GM18520 (cell line): ENCODE results near the gene DYNLT2.
"Not testable (repeated sequence)": the region's sequence is repeated elsewhere in the genome, so short reads cannot be mapped to it uniquely, and the experiment has no call there.

Experiments
- ATAC-seq: cut with Tn5 transposase; IDR thresholded peaks from one replicate; pipeline ENCODE4 v1.9.1; 2021; ENCODE audit not compliant: unreplicated experiment

The DYNLT2 gene

DNA sequence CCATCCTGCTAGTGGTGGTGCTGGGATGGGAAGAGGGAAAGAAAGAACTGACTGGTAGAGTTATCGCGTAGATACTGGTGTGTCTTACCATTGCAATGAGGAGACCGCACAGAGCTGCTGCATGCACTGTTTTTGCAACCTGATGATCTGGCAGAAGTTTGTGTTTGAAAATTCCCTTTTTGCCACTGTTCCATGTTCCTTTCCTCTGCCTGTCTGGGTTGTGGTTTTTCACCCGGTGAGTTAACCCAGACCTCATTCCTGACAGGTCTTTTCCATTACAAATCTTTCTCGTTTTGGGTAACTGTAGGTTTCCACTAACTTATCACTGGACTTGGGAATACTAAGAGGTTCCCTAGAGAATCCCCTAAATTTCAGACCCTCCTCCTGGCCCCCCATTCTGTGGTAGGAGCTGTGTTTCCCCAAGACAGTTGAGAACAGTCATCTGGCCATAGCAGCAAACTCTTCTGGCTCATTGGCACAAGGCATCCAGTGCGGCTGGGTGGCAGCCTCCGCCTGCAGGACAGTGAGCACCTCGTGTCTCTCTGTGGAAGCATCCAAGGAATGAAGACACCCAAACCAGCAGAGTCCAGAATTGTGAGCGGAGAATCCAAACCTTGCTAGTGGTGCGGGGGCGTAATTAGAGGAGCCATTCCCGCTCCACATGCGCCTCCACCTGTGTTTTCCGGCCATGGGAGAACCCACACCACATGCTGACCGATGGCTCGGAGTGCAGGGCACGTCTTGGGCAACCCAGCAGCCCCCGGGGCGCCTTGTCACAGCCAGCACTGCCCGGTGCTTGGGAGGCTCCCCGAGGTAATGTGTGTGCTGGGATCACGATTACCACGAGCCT is 32.8 kb upstream of the DYNLT2 start:
- ATAC-seq = no peak

DNA sequence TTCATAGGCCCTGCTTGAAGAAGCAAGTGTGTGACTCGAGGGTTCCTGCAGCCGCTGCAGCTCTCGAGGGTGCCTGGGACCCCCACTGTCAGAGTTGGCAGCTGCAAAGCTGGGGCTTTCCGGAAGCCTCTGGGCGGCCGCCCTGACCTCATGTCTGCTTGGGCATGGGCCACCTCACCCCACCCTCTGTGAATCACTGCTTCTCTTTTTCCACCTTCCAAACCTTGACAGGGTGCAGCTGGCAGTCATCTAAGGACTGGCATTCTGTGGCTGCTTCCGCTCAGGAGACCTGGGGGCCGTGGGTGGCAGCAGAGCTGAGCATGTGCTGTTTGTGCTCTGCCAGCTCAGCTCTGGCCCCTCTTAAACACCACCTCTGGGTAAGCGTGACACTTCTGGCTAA is 32.0 kb upstream of the DYNLT2 start:
- ATAC-seq = no peak

DNA sequence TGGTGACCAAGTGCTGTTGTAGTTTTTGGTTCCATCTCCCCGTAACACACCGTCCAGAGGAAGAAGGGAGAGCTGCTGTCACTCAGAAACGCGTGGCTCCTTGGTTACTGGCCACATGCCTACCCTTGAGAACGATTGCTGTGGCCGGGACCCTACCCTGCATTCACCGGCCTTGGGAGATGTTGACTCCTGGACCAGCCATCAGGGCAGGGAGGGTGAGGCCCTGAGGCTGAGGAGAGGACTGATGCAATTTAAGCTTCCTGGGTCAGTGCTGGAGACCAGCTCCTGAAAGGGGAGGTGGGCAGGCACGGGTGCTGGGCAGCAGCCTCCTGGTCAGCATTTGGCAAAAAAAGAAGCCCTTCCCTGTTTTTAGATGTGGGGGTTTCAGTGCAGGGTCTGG is 31.6 kb upstream of the DYNLT2 start:
- ATAC-seq = no peak

DNA sequence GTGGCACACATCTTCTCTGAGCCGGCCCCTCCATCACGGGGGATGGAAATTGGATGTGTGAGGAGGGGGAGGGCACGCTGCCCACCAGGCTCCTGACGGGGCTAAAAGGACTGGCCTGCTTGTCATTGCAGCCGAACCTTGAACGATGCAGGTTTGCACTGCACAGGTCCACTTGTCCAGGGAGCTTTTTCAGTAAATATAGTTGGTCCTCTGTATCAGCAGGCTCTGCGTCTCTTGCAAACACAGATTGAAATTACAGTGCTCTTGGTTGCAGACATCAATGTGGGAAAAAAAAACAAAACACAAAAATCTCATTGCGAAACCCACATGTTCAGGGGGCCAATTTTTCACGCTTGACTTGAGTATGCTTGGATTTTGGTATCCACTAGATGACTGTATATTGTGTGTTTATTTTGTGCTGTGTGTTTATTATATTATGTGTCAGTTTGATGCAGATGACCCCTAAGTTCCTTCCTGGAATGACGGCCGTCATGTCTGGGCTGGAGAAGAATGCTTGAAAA is 29.3 kb upstream of the DYNLT2 start:
- no peak for ATAC-seq

DNA sequence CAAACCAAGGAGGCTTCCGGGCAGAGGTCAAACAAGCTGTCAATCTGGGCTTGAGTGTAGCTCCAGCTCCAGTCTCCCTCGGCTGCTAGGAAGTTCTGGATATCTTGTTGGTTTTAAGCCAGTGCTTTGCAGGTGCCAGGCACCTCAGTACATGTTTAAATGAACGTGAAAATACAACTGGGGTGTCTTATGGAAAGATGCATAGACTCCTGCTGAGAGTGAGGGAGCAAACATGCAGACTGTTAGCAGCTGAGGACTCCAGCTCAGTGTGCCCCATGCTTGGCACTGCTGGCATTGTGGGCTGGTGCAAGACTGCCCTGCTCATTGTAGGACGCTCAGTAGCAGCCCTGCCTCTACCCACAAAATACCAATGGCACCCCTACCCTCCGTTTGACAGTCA is 28.5 kb upstream of the DYNLT2 start:
- ATAC-seq = no peak

DNA sequence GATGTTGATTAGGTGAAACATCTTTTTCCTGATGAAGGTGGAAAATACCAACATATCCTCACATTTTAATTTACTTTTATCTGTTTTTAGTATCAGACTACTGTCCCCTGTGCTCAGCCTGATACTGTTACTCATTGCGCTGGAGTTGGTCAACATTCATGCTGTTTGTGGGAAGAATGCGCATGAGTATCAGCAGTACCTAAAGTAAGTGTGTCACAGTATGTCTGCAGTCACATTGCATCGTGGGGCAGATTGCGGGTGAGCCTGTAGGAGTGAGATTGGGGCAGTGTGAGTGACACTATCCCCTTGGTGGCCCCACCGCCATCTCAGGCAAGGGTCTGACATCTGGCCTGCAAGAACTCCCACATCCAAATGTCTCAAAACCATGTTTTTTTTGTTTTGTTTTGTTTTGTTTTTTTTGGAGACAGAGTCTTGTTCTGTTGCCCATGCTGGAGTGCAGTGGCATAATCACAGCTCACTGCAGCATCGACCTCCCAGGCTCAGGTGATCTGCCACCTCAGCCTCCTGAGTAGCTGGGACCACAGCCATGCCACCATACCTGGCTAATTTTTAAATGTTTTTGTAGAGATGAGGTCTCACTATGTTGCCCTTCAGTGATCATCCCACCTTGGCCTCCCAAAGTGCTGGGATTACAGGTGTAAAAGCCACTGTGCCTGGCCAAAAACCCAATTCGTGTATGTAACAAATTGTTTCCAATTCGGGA is 27.9 kb upstream of the DYNLT2 start:
- no peak for ATAC-seq

DNA sequence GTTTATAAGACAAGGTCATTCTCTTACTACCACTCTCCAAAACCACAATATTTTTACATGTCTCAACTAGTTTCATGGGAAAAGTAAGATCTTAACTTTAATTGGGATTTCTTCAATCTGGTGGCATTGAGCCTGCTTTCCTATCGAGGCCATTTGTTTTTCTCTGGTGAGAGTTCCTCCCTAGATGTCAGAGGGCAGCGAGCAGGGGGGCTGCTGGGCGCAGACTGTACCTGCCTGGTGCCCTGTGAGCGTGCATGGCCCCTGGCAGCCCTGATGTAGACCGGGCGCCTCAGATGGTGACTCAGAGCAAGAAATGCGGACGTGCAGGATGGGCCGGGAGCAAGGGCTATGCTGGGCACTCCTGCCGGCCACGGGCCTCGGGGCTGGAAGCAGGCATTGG is 27.3 kb upstream of the DYNLT2 start:
- no peak for ATAC-seq

DNA sequence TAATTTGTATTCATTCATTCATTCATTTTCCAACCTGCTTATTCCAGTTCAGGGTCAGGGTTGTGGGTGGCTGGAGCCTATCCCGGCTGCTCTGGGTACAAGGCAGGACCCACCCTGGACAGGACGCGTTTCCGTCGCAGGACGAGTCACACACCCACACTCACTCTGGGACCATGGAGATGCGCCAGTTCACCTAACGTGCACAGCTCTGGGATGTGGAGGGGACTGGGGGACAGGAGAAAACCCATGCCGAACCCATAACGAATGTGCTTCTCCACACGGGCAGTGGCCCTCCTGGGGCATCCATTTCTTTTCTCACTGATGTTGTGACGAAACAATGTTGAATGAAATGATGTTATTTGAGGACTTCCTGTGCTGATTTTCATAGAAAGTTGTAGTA is 26.5 kb upstream of the DYNLT2 start:
- no peak for ATAC-seq

DNA sequence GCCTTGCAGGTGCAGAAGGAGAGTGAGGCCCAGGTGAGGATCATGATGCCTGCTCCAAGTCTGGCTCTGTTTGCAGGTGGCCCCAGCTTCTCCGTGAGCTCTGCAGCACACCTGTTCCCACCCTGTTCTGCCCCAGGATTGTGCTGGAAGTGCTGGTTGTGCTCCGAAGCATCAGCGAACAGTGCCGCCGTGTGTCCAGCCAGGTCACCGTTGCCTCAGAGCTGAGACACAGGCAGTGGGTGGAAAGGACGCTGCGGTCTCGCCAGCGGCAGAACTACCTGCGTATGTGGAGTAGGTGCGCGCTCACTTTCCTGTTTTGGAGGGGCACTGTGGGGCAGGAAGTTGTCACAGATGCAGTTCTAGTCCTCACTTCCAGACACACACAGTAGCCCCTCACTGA is 25.0 kb upstream of the DYNLT2 start:
- ATAC-seq = no peak

DNA sequence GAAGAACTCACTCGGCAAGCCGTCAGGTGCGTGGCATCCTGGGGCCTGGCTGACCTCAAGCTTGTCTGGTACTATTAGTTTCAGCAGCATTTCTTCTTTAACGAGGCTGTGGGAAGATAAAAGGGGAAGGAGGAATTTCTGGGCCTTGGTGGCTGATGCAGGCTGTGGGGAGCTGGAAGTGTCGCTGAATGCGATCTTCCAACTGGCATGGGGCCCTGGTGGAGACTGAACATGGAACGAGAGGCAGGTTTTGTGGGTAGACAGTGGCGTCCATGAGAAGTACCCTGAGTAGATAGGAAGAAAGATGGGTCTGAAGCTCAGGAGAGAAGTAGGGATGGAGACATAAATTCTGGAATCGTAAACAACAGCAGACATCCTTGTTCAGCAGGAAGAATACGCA is 23.9 kb upstream of the DYNLT2 start:
- ATAC-seq = no peak

DNA sequence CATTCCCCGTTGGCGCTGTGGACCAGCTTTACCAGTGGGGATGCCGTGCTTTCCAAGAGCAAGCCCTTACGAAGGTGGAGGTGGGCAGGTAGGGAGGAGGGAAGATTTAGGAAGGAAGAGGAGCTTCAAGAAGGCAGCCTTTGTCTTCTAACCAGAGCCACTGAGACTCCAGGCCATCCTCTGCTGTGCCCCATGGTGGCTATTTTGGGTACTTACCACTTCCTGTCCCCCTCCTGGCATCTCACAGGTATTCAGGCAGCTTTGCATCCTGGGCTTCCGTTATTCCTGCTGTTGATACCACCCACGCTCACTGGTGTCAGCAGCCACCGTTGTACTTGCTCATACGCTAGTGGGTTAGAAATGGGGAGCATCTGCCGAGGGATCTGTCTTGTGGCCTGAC is 23.0 kb upstream of the DYNLT2 start:
- ATAC-seq = no peak

DNA sequence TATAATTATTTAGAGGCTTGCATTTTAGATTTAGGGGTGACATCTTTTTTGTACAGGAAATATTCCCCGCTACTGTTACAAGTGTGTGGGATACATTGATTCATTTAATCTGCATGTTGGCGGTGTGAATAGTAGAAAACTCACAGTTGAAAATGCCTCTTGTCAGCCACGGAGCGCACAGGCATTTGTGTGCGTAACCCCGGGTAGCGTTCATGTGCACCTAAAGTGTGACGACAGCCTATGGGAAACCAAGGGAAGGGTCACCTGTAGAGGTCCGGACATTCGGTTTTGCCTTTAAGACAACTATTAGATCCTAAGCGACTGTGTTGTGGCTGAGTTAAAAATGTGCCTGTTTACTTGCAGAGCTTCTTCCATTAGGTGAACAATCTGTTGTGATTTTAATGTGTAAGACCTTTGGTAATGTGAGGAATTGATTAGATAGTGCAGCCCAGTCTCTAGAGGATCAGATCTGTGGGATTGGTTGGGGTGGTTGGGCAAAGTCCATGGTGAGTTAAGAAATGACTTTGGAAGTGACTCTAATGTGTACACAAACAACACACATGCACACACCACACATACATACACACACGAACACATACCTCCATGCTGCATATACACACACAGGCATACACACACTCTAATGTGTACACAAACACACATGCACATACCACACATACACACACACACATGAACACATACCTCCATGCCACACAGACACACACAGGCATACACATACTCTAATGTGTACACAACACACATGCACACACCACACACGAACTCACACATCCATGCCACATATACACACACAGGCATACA is 15.8 kb upstream of the DYNLT2 start:
- no peak for ATAC-seq

DNA sequence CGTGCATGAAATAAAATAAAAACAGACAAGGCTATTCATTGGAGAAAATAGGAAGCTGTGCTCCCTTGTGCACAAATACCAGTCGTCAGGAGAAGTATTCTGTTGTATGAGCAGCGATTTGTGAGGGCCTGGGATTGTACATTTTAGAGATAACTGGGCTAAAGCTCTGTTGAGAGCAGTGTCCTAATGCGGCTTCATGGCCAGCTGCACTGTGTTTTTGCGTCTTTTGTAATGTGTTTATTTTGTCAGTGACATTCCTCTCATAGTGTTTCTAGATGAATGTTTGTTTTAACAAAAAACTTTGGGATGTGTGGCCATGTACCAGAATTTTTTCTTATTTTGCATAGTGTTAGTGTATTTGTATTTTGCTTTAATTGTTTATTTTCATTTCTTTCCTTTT is 14.9 kb upstream of the DYNLT2 start:
- ATAC-seq = no peak

DNA sequence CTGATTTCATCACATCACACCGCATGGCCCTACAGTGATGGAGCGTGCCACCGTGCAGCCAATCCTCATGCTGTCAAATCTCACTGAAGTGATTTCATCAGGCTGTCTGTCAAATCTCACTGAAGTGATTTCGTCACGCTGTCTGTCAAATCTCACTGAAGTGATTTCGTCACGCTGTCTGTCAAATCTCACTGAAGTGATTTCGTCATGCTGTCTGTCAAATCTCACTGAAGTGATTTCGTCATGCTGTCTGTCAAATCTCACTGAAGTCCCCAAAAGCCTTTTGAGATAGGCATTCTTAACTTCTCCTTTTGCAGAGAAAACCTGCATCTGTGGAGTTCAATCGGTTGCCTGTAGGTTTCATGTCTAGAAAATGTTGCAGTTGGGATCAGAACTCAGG is 14.4 kb upstream of the DYNLT2 start:
- not testable (repeated sequence) for ATAC-seq

DNA sequence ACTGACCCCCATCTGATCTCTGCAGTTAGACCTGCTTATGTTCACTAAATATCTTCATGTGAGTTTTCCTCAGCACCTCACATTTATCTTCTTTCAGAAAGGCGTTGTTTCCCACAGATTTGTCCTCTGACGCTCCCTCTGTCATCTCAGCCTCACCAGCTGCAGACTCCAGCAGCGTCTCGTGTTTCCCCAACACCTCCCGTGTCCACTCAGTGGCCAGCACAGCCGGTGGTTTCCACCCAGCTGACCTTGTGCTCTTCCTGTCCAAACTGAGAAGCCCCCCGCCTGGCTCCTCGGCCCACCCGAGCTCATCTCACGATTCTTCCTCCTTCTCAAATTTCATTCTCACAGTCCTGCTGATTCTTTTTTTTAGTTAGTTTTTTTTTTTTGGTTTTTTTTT is 12.5 kb upstream of the DYNLT2 start:
- no peak for ATAC-seq

DNA sequence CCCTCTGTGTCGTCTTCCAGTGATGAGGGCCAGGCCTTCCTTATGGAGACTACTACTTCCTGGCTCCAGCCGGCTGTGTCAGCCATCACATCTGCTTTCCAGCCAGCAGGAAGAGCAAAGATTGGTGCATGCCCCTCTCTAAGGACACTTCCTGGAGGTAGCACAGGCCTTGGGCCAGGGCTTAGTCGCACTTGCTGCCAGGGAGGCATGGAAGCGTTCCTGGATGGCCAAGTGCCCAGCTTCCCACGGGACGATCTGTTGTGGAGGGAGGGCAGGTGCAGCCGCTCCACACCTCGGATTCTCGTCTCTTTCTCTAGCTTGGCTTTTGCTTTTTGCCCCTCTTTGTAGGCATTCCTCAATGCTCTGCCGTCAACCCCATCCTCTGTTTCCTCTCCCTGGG is 11.9 kb upstream of the DYNLT2 start:
- no peak for ATAC-seq

DNA sequence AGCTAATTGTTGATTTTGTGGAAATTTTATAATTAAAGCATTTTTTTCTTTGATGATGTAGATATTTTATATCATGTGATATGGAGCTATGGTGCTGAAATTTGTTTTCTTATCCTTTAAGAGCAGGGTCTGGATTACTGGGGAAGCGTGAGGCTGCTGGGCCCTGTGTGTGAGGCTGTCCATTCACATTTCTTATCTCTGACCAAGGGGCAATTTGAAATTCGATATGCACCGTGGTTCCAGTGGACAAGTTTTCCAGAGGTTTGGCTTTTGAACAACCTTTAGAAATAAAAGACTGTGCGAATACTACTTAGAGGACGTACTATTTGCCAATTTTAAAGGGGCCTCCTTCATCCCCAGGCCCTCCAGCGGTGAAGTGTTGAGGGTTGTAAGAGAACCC is 3.8 kb upstream of the DYNLT2 start:
- no peak for ATAC-seq

DNA sequence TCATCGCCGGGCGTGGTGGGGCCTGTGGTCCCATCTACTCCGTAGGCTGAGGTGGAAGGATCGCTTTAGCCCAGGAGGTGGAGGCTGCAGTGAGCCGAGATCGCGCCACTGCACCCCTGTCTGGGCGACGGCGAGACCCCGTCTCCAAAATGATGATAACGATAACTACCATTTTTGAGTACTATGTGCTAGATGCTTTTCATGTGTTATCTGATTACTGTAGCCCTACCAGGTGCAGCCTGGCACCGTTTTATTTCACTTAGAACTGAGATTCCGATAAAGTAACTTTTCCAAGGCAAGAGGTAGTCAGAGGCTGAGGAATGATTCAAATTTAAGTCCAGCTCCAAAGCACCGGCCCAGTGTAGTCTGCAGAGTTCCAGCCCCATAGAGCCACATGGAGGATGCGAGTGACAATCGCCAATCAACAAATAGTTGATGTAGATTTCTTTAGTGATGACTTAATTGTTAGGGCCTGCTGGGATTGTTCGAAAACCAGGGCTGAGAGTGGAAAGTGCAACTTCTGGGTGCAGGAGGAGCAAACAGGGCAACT is 777 bp upstream of the DYNLT2 start:
- no peak for ATAC-seq

DNA sequence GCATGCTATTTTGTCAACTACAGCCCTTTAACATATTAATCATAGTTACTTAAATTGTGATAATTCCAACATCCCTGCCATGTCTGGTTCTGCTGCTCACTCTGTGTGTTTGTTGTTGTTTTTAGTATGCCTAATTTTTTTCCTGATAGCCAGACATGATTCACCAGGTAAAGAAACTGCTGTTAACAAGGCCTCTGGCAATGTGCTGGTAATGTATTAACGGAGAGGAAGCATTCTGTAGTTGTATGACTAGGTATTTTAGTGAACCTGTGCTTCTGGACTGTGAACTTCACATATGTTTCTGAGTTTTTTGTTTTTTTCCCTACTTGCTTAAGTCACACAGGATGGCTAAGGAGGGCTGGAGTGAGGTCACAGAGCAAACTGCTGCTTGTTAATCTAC is 4.8 kb downstream of the DYNLT2 start:
- ATAC-seq = no peak

DNA sequence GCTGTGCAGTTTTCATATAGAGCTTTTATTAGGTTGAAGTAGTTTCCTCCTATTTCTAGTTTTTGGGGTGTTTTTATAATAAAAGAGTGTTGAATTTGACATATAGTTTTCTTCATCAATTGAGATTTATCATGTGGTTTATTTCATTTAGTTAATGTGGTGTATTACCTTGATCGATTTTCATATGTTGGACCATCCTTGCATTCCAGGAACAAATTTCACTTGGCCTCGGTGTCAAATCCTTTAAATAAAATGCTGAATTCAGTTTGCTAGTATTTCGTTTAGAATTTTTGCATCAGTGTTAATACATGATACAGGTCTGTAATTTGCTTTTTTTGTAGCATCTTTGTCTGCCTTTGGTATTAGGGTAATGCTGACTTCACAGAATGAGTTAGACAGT is 6.0 kb downstream of the DYNLT2 start:
- ATAC-seq = no peak

DNA sequence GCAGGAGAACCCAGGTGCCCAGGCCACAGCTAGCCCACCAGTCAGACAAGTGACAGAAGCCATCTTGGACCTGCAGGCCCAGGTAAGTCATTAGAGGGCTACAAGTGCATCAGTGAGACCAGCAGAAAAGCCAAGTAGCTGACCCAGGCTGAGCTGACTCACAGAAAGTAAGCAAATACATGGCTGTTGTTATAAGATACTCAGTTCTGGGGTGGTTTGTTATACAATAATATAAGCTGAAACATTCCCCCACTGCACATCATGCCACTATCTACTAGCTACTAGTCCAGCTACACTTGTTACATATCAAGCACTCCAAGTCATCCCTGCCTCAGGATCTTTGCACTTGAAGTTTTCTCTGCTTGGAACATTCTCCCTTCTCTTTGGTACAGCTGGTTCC is 10.0 kb downstream of the DYNLT2 start:
- ATAC-seq = no peak
